NCI-H526 treated with DMSO at 0.1 percent for 48 hours (cell line): ENCODE data around the gene LIPM.

Source experiments
- DNase-seq: peaks from one replicate; lab custom pipeline; 2025; lab: John Stamatoyannopoulos, UW

Gene LIPM

GRCh38 chr10:88802523-88803285, at the start of gene LIPM:
TSS of gene LIPM (plus strand) at chr10:88802730. CDS start at chr10:88802897, 167 bp downstream.
- DNase-seq = no peak

- no peak for DNase-seq
These were observed 48.2 kb upstream of the LIPM start for GRCh38 chr10:88754287-88754686.

- DNase-seq = no peak
These were observed 46.8 kb upstream of the LIPM start for GRCh38 chr10:88755753-88756152.

- DNase-seq = no peak
These were observed 45.9 kb upstream of the LIPM start for GRCh38 chr10:88756660-88757059.

GRCh38 chr10:88759366-88760101, 43.0 kb upstream of the LIPM start, which contains the start of gene LIPN:
TSS of gene LIPN (plus strand) at chr10:88760020. CDS start at chr10:88761406, 1,386 bp downstream.
- DNase-seq = no peak

- DNase-seq = no peak
These were observed 39.6 kb upstream of the LIPM start for GRCh38 chr10:88762906-88763305.

GRCh38 chr10:88763441-88763840, 39.1 kb upstream of the LIPM start:
- DNase-seq = no peak

GRCh38 chr10:88764110-88764509, 38.4 kb upstream of the LIPM start:
- DNase-seq = no peak

GRCh38 chr10:88765816-88766215, 36.7 kb upstream of the LIPM start:
- DNase-seq = no peak

- no peak for DNase-seq
These were observed 33.1 kb upstream of the LIPM start for GRCh38 chr10:88769384-88769783.

- no peak for DNase-seq
These were observed 21.3 kb upstream of the LIPM start for GRCh38 chr10:88781206-88781605.

- no peak for DNase-seq
These were observed 20.3 kb upstream of the LIPM start for GRCh38 chr10:88782222-88782621.

GRCh38 chr10:88783724-88784123, 18.8 kb upstream of the LIPM start:
- DNase-seq = no peak

GRCh38 chr10:88786032-88786770, 16.3 kb upstream of the LIPM start:
- DNase-seq = no peak

- no peak for DNase-seq
These were observed 15.1 kb upstream of the LIPM start for GRCh38 chr10:88787463-88787862.

GRCh38 chr10:88788924-88789323, 13.6 kb upstream of the LIPM start:
- DNase-seq = no peak

GRCh38 chr10:88791924-88792323, 10.6 kb upstream of the LIPM start:
- DNase-seq = no peak

- no peak for DNase-seq
These were observed 9.9 kb upstream of the LIPM start for GRCh38 chr10:88792661-88793060.

GRCh38 chr10:88793712-88794299, 8.7 kb upstream of the LIPM start:
- DNase-seq = no peak

- DNase-seq = no peak
These were observed 7.8 kb upstream of the LIPM start for GRCh38 chr10:88794731-88795130.

GRCh38 chr10:88800152-88801125, 2.1 kb upstream of the LIPM start:
- DNase-seq = no peak
